ENCODE results near the gene SORBS2.

Gene SORBS2

GRCh38 chr4:185793116-185793485, 18.9 kb downstream of the SORBS2 start:
- no peak overlapping the region for H3K4me3 ChIP-seq (ENCODE audit: low read depth, low read length)
- no peak for TF ChIP-seq CTCF (IDR thresholded peaks at IDR 0.05; ENCODE audit: borderline replicate concordance, insufficient read depth, low read depth, low read length)

DNA sequence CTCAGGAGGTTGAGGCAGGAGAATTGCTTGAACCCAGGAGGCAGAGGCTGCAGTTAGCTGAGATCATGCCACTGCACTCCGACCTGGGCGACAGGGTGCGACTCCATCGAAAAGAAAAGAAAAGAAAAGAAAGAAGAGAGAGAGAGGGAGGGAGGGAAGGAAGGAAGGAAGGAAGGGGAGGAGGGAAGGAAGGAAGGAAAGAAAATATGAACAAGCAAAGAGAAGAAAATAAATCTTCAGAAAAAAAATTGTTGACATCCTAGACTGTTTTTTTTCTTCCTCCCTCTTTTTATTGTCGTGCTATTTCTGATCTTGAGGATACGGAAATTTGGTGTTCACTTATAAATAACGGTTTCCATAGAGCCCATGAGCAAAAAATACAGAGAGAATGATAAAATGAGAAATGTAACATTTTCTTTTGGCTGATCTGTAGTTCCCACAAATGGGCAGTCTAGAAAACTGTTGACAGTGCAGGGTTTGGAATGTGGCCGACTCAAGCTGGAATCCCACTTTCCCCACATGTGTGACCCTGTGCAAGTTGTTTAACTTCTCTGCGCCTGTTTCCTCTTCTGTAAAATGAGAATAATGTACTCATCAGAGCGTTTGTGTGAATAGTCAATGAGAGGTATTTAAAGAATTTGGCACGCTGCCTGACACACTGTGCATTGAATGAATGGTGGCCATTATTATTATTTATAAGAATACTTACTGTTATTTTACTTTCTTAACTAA, 19.4 kb downstream of the SORBS2 start:
- no peak overlapping the region for H3K4me3 ChIP-seq (ENCODE audit: low read depth, low read length)
- no peak for TF ChIP-seq CTCF (IDR thresholded peaks at IDR 0.05; ENCODE audit: borderline replicate concordance, insufficient read depth, low read depth, low read length)

DNA sequence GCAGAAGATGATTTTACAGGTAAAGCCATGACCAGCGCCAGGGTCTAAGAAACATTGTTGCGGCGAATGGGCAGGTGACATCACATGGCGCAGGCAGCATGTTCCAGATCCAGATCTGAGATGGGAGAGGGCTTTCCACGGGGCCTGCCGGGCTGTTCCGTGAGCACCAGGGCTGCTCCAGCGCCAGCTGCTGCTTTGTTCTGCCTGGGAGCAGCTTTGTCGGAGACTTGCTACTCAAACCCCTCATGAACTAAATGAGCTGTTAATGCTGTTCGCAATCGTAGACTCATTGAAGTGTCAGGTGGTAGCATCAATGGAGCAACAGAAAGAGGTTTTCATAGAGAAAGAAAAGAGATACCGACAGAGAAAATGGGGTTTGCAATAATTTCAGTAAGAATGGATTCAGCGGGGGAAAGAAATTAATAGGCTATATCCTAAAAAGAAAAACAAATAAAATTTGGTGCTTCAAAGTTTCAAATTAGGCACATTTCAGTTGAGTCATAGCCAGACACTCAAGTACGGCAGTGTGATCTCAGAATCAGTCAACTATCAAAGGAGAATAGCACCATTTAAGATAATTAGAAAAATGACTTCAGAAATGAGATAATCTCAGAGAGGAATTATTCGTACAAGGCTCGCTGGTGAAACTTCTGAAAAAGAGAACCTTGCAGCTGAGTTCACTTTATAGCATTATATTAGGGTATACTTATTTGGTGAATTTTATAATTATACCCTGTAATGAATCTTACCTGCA, 23.9 kb downstream of the SORBS2 start:
- no peak for TF ChIP-seq CTCF (IDR thresholded peaks at IDR 0.05; ENCODE audit: borderline replicate concordance, insufficient read depth, low read depth, low read length)
- no peak overlapping the region for H3K4me3 ChIP-seq (ENCODE audit: low read depth, low read length)

DNA sequence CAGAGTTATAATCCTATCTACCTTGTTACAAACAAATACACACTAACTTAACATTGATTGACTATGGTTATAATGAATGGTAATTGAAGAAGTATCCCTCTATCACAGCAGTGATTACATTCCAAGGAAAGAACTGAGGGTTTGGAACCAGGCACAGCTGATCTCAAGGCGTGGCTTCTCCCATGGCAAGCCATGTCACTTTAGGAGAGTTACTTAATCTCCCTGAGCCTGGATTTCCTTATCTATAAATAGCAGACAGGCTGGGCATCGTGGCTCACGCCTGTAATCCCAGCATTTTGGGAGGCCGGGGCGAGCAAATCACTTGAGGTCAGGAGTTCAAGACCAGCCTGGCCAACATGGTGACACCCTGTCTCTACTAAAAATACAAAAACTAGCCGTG, 25.6 kb downstream of the SORBS2 start:
- H3K4me3 ChIP-seq (ENCODE audit: low read depth, low read length) = no peak overlapping the region
- no peak for TF ChIP-seq CTCF (IDR thresholded peaks at IDR 0.05; ENCODE audit: borderline replicate concordance, insufficient read depth, low read depth, low read length)

GRCh38 chr4:185783574-185783973, 28.4 kb downstream of the SORBS2 start:
- H3K4me3 ChIP-seq (ENCODE audit: low read depth, low read length) = no peak overlapping the region
- TF ChIP-seq CTCF (IDR thresholded peaks at IDR 0.05; ENCODE audit: borderline replicate concordance, insufficient read depth, low read depth, low read length) = no peak

DNA sequence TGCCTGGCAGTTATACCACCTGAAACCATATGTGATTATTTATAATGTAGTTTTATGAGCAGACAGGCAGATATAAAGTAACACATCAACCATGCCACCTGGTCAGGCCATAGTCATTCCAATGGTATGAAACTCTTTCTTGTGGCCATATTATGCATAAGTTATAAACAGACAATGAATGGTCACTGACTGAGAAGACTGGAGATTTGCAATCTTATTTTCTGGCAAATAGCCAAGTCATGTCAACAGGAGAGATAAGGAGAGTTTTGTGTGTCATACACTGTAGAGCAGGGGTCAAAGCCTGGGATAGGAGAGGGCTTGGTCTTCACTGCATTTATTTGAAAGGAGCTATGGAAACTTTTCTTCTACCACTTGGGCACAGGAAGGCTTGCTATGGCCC, 29.5 kb downstream of the SORBS2 start:
- TF ChIP-seq CTCF (IDR thresholded peaks at IDR 0.05; ENCODE audit: borderline replicate concordance, insufficient read depth, low read depth, low read length) = no peak
- H3K4me3 ChIP-seq (ENCODE audit: low read depth, low read length) = no peak overlapping the region
